Hepatocyte (in vitro differentiated cells): ENCODE measurements around the gene GMPPB.
"Not testable (repeated sequence)": the region's sequence is repeated elsewhere in the genome, so short reads cannot be mapped to it uniquely, and the experiment has no call there.

Experiments
- CTCF ChIP-seq: fragments of 200-600 bp; sonication (generic); IDR thresholded peaks from 2 replicates; pipeline ENCODE4 v1.5.1; 2016; ENCODE audit warnings: antibody characterized with exemption, mild to moderate bottlenecking; ENCODE audit not compliant: poor library complexity
- EZH2 ChIP-seq: fragments of 200-600 bp; sonication (generic); IDR thresholded peaks from 2 replicates; pipeline ENCODE4 v1.6.1; 2016; ENCODE audit warnings: antibody characterized with exemption, mild to moderate bottlenecking, borderline replicate concordance
- EZH2phosphoT487 ChIP-seq: fragments of 200-600 bp; sonication (generic); IDR thresholded peaks from one replicate; pipeline ENCODE4 v1.6.1; 2018; ENCODE audit warnings: antibody characterized with exemption, mild to moderate bottlenecking, low read depth, moderate library complexity; ENCODE audit not compliant: unreplicated experiment, severe bottlenecking

GRCh38 chr3:49685103-49685502 is 38.6 kb downstream of the GMPPB start:
- TF ChIP-seq EZH2phosphoT487, CTCF, EZH2: not testable (repeated sequence)
